Activated CD4-positive, CD25-positive, alpha-beta regulatory T cell treated with anti-CD3 and anti-CD28 coated beads, Interleukin-2, amount 50 U/mL, for 24 hours (primary cell): ENCODE data around the gene MAPKAP1.

Experiments used
- ATAC-seq, 2 donors: fragments of 150-1000 bp; cut with Tn5 transposase; one replicate each; pipeline ENCODE4 v1.10.0; 2021; ENCODE audit warnings: mild to moderate bottlenecking in 1 of 2, moderate library complexity in 1 of 2

Gene MAPKAP1

DNA sequence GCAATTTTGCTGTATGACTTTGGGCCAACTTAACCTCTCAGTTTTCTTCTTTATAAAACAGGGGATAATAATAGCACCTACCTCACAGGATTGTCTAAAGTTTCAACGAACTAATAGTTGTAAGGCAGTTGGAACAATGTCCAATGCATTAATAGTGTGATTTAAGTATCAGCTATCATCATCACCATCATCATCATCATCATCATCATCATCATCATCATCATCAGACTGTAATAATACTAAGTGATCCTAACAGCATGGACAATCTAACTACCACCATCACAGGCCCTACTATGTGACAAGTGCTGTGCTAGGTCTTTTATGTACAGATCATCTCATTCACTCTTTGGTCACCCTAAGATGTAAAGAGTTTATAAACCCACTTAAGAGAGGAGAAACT, 196.0 kb downstream of the MAPKAP1 start:
- ATAC-seq = no peak

GRCh38 chr9:125509476-125509875, 197.5 kb downstream of the MAPKAP1 start:
- ATAC-seq = no peak

GRCh38 chr9:125508249-125508648, 198.8 kb downstream of the MAPKAP1 start:
- no peak for ATAC-seq

DNA sequence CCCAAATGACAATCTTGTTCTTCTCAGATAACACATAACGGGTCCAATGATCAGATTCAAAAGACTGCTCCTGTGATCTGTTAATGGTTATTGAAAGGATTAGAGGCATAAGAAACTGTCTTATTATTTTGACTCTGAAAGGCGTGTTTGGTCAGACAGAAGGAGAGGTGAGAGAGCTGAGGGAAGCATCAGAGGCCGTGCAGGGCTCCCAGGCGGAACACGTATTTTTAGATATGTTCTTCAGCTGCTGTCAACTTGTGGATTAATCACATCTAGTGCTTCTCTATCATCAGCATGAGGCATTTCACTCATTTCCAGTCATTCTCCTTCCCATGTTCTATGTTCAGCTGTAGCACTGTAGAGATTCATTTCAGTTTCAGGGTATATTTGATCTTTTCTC, 199.8 kb downstream of the MAPKAP1 start:
- ATAC-seq = no peak

- no peak for ATAC-seq
These were observed 201.0 kb downstream of the MAPKAP1 start for GRCh38 chr9:125505988-125506438.

DNA sequence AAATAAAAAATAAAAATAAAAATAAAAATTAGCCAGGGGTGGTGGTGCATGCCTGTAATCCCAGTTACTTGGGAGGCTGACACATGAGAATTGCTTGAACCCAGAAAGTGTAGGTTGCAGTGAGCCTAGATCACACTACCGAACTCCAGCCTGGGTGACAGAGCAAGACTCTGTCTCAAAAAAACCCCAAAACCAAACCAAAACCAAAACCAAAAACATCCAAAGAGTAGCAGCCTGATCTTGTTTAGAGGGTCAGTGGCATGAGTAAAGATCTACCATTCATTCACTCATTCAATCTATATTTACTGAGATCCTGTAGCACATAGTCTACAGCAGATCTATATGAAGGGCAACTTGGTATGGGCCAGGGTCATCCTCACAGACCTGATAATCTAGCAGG, 202.4 kb downstream of the MAPKAP1 start:
- no peak for ATAC-seq

DNA sequence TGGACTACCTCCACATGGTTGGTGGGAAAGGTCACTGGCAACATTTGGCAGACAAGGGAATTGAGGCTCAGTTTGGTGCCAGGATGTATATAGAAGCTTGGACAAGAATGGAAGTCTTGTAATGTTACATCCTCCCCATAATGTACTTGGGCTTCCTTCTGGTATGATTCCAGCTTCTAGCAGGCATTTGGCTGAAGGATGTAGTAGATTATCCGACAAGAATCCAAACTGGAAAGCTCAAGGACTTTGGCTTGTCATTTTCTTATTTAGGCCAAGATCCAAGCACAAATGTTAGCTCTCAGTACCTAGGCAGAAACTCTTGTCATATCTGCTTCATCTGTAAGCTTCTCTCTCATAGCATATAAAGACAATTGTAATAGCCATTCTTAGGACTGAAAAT, 209.1 kb downstream of the MAPKAP1 start:
- ATAC-seq = no peak

- no peak for ATAC-seq
These were observed 209.5 kb downstream of the MAPKAP1 start for GRCh38 chr9:125497478-125497877.

GRCh38 chr9:125496313-125496834, 210.6 kb downstream of the MAPKAP1 start:
- ATAC-seq = no peak

DNA sequence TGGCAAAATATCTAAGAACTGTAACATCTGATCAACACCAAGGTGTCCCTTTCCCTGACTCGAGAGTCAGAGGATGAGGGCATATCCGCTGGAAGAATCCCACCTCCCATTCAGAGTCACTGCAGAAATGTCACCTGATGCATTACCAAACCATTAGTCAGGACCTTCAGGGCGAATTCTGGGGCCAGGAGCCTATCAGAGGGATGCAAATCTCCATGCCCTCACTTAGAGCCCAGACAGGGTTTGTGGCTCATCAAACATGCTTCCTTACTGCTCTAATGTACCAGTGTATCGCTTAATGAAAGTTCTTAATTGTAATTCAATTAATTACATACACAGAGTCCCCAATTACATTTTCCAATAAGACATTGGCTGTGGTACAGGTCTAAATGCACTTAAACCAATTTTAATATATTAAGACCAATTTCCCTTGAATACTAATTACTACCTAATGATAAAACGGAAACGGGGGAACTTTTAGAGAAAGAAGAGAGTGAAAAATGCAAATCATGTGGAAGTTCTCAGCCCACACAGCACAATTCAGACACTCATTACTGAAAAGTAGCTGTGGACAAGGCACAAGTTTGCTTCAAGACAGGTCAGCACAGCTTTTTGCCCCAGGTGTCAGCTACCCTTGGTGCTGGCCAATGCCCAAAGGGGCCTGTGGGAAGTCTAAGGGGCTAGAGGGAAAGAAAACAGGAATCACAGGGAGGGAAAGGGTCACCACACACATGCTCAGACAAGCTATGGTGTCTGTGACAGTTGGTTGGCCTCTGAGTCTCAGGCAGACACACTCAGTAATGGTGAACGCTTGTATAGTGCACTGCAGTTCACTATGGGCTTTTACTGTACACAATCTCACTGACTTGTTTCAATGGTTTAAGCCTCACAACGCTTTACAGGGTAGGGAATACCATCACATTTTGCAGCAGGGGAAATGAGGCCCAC, 211.6 kb downstream of the MAPKAP1 start:
- ATAC-seq = peak in 1 of 2 donors; percentile 30

GRCh38 chr9:125494653-125494915, 212.4 kb downstream of the MAPKAP1 start:
- no peak for ATAC-seq

GRCh38 chr9:125493881-125494652, 212.9 kb downstream of the MAPKAP1 start:
- ATAC-seq = no peak

GRCh38 chr9:125493384-125493783, 213.6 kb downstream of the MAPKAP1 start:
- no peak for ATAC-seq

- no peak for ATAC-seq
These were observed 214.3 kb downstream of the MAPKAP1 start for GRCh38 chr9:125492719-125493118.

- ATAC-seq = no peak
These were observed 219.2 kb downstream of the MAPKAP1 start for GRCh38 chr9:125487842-125488241.

GRCh38 chr9:125486576-125486975, 220.4 kb downstream of the MAPKAP1 start:
- ATAC-seq = no peak

DNA sequence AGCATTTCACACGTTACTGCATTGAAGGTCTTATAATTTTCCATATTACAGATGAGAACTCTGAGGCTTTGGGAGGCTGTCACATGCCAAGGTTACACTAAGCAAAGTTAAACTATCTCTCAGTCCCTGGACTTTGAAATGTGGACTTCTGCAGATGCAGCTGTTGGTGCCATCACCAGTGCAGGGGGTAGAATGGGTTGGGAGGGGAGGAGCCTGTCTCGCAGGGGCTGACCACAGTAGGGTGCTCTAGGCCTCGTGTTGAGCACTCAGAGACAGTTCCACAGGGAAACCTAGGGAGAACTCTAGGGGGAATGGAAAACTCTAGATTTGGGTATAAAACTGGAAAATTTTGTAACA, 220.9 kb downstream of the MAPKAP1 start:
- no peak for ATAC-seq

- no peak for ATAC-seq
These were observed 221.4 kb downstream of the MAPKAP1 start for GRCh38 chr9:125485471-125486151.

GRCh38 chr9:125484350-125485282, 222.4 kb downstream of the MAPKAP1 start:
- no peak for ATAC-seq

DNA sequence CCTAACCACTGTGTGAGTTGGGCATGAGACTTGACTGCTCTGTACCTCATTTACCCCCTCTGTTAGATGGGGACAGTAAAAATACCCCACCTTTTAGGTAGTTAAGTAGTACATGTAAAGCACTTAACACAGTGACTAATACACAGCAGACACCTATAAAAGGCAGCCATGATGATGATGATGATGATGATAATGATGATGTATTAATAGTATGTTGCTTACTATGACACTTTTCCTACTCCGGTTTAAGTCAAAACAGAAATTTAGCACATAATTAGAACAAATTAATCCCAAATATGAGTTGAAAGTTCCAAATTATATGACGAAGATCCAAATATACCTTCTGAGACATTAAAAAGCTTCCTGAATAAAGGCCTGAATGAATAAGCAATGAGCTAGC, 223.3 kb downstream of the MAPKAP1 start:
- ATAC-seq = no peak

DNA sequence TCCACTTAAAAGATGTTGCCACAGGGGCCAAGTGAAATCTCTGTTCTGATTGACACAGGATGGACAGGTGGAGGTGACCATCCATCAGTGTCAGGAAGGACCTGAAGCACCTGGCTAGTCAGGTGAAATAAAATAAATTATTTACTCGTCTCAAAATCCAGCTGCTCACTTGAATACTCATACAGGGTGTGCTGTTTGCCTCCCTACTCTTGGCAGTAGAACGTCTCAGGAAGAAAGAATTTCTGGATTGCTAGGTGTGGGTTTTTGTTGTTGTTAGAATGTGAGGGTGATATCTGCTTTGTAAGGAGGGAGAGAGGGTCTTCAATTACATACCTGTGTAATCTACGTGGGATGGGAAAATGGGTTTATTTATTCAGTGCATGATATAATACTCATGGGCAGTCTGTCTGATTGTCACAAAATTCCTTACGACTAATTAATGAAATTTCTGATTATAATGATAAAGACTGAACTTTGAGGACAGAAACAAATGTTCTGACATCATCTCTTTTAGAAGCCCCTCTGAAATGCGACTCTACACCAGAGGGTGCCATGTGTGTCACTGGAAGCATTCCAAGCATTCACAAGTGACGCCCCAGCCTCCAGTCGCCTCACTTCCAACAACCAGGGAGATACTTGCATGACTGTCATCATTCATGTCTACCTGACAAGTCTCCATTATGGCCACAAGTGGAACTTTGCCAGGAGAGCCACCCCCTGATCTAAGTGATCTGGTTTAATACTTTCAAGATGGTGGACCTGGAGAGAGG, 227.0 kb downstream of the MAPKAP1 start:
- ATAC-seq = no peak
